ENCODE measurements around the gene VMP1. TPM values are rescaled to one million over a fixed set of nuclear protein-coding genes. Genes with fewer than 3 reads are reported as not detected.

VMP1 gene
- total and polyA plus RNA-seq, 2 of the 13 experiments (the other 11 are each of a cell fraction or from before 2014, with no cell fraction given) = 186 to 271 TPM

GRCh38 chr17:59786536-59787319, 79.3 kb downstream of the VMP1 start (continued):
- TF ChIP-seq NR1H2 (CRISPR knock-in tag; IDR thresholded peaks at IDR 0.05; ENCODE audit: borderline replicate concordance, low read depth) = no peak
- no peak for TF ChIP-seq FOXA1 (IDR thresholded peaks at IDR 0.05)
- peak; percentile 79 for TF ChIP-seq FOXA1 (CRISPR knock-in tag; IDR thresholded peaks at IDR 0.05)
- TF ChIP-seq ZNF629 (CRISPR knock-in tag; conservative IDR thresholded peaks at IDR 0.05) = no peak; the same call in none of the 2 replicates
- TF ChIP-seq ZNF737 (CRISPR knock-in tag; IDR thresholded peaks at IDR 0.05; ENCODE audit: borderline replicate concordance) = no peak
- TF ChIP-seq ZSCAN25 (CRISPR knock-in tag; IDR thresholded peaks at IDR 0.05) = no peak
- TF ChIP-seq, protein P1, sequence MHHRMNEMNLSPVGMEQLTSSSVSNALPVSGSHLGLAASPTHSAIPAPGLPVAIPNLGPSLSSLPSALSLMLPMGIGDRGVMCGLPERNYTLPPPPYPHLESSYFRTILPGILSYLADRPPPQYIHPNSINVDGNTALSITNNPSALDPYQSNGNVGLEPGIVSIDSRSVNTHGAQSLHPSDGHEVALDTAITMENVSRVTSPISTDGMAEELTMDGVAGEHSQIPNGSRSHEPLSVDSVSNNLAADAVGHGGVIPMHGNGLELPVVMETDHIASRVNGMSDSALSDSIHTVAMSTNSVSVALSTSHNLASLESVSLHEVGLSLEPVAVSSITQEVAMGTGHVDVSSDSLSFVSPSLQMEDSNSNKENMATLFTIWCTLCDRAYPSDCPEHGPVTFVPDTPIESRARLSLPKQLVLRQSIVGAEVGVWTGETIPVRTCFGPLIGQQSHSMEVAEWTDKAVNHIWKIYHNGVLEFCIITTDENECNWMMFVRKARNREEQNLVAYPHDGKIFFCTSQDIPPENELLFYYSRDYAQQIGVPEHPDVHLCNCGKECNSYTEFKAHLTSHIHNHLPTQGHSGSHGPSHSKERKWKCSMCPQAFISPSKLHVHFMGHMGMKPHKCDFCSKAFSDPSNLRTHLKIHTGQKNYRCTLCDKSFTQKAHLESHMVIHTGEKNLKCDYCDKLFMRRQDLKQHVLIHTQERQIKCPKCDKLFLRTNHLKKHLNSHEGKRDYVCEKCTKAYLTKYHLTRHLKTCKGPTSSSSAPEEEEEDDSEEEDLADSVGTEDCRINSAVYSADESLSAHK (CRISPR knock-in tag; IDR thresholded peaks at IDR 0.05; ENCODE audit: borderline replicate concordance) = no peak
- TF ChIP-seq YEATS4 (CRISPR knock-in tag; IDR thresholded peaks at IDR 0.05; ENCODE audit: borderline replicate concordance) = peak; percentile 96
- TF ChIP-seq BHLHE40 (IDR thresholded peaks at IDR 0.05; ENCODE audit: low read length) = peak; percentile 88
- TF ChIP-seq SPEN (CRISPR knock-in tag; IDR thresholded peaks at IDR 0.05; ENCODE audit: low read depth) = peak; percentile 49; the same call in 1 of the 2 replicates
- TF ChIP-seq CC2D1A (CRISPR knock-in tag; IDR thresholded peaks at IDR 0.05) = no peak
- TF ChIP-seq, protein P2, sequence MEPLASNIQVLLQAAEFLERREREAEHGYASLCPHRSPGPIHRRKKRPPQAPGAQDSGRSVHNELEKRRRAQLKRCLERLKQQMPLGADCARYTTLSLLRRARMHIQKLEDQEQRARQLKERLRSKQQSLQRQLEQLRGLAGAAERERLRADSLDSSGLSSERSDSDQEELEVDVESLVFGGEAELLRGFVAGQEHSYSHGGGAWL (CRISPR knock-in tag; IDR thresholded peaks at IDR 0.05) = no peak
- no peak for TF ChIP-seq THYN1 (CRISPR knock-in tag; IDR thresholded peaks at IDR 0.05; ENCODE audit: borderline replicate concordance, low read depth)
- no peak for TF ChIP-seq NFE2L1 (CRISPR knock-in tag; IDR thresholded peaks at IDR 0.05; ENCODE audit: borderline replicate concordance)
- TF ChIP-seq SRSF4 (IDR thresholded peaks at IDR 0.05; ENCODE audit: low read depth, low read length, poor library complexity, severe bottlenecking) = no peak
- no peak for TF ChIP-seq ZNF597 (CRISPR knock-in tag; IDR thresholded peaks at IDR 0.05)
- 0 out of 2 replicates have a peak, but pooled peaks have one; percentile 56 for TF ChIP-seq ZSCAN20 (CRISPR knock-in tag; IDR thresholded peaks at IDR 0.05; ENCODE audit: borderline replicate concordance)
- no peak for TF ChIP-seq ZNF720 (CRISPR knock-in tag; IDR thresholded peaks at IDR 0.05)
- TF ChIP-seq, protein P3, sequence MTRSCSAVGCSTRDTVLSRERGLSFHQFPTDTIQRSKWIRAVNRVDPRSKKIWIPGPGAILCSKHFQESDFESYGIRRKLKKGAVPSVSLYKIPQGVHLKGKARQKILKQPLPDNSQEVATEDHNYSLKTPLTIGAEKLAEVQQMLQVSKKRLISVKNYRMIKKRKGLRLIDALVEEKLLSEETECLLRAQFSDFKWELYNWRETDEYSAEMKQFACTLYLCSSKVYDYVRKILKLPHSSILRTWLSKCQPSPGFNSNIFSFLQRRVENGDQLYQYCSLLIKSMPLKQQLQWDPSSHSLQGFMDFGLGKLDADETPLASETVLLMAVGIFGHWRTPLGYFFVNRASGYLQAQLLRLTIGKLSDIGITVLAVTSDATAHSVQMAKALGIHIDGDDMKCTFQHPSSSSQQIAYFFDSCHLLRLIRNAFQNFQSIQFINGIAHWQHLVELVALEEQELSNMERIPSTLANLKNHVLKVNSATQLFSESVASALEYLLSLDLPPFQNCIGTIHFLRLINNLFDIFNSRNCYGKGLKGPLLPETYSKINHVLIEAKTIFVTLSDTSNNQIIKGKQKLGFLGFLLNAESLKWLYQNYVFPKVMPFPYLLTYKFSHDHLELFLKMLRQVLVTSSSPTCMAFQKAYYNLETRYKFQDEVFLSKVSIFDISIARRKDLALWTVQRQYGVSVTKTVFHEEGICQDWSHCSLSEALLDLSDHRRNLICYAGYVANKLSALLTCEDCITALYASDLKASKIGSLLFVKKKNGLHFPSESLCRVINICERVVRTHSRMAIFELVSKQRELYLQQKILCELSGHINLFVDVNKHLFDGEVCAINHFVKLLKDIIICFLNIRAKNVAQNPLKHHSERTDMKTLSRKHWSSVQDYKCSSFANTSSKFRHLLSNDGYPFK (CRISPR knock-in tag; IDR thresholded peaks at IDR 0.05; ENCODE audit: borderline replicate concordance) = no peak
- TF ChIP-seq, protein P4, sequence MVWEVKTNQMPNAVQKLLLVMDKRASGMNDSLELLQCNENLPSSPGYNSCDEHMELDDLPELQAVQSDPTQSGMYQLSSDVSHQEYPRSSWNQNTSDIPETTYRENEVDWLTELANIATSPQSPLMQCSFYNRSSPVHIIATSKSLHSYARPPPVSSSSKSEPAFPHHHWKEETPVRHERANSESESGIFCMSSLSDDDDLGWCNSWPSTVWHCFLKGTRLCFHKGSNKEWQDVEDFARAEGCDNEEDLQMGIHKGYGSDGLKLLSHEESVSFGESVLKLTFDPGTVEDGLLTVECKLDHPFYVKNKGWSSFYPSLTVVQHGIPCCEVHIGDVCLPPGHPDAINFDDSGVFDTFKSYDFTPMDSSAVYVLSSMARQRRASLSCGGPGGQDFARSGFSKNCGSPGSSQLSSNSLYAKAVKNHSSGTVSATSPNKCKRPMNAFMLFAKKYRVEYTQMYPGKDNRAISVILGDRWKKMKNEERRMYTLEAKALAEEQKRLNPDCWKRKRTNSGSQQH (CRISPR knock-in tag; IDR thresholded peaks at IDR 0.05; ENCODE audit: low read depth) = no peak
